ENCODE results near the gene ITGA2B.
"Not testable (repeated sequence)": the region's sequence is repeated elsewhere in the genome, so short reads cannot be mapped to it uniquely, and the experiment has no call there.

Gene ITGA2B

GRCh38 chr17:44330263-44330662 is 59.2 kb downstream of the ITGA2B start:
- DNase-seq (ENCODE audit: low read depth), result not testable (repeated sequence)

GRCh38 chr17:44329516-44329915 is 59.9 kb downstream of the ITGA2B start:
- DNase-seq (ENCODE audit: low read depth), result not testable (repeated sequence)

- no peak for DNase-seq (ENCODE audit: low read depth)
Observed at GRCh38 chr17:44327715-44328449, 61.6 kb downstream of the ITGA2B start.

GRCh38 chr17:44326861-44327444 is 62.5 kb downstream of the ITGA2B start:
- peak; percentile 85 for DNase-seq (ENCODE audit: low read depth)

GRCh38 chr17:44324571-44325275 is 64.7 kb downstream of the ITGA2B start, which contains the start of gene SLC25A39:
Gene SLC25A39, minus strand, starts transcription at chr17:44324823. Its CDS starts 1,261 bp downstream, at chr17:44323562.
- peak; percentile 84 for DNase-seq (ENCODE audit: low read depth)

- no peak for DNase-seq (ENCODE audit: low read depth)
Observed at GRCh38 chr17:44324092-44324570, 65.3 kb downstream of the ITGA2B start.

- no peak for DNase-seq (ENCODE audit: low read depth)
Observed at GRCh38 chr17:44323359-44324091, 65.9 kb downstream of the ITGA2B start.

- DNase-seq (ENCODE audit: low read depth), result no peak
Observed at GRCh38 chr17:44322236-44322895, 67.1 kb downstream of the ITGA2B start.
